GM04503 (cell line): Measurements from ENCODE around the gene APEX1.
"Not testable (repeated sequence)": the region's sequence is repeated elsewhere in the genome, so short reads cannot be mapped to it uniquely, and the experiment has no call there.

ENCODE experiments used
- DNase-seq: peaks from one replicate; pipeline ENCODE4 v3.0.0-alpha.2; 2012; ENCODE audit warnings: low read depth

APEX1 gene

GRCh38 chr14:20435582-20436362, 19.3 kb upstream of the APEX1 start, which contains the start of gene KLHL33:
TSS of gene KLHL33 (minus strand) at chr14:20436166. CDS start at chr14:20435811, 355 bp downstream.
- DNase-seq = no peak

DNA sequence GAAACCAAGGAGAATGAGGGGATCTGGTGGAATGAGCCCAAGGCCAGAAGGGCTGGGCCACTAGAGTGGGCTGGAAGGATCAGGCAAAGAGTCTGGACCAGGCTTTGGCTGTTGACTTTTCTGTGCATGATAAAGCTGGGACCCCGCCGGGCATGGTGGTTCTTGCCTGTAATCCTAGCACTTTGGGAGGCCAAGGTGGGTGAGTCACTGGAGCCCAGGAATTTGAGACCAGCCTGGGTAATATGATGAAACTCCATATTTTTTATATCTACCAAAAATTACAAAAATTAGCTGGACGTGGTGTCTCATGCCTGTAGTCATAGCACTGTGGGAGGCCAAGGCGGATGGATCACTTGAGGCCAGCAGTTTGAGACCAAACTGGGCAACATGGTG, 18.7 kb upstream of the APEX1 start:
- peak; percentile 24 for DNase-seq

DNA sequence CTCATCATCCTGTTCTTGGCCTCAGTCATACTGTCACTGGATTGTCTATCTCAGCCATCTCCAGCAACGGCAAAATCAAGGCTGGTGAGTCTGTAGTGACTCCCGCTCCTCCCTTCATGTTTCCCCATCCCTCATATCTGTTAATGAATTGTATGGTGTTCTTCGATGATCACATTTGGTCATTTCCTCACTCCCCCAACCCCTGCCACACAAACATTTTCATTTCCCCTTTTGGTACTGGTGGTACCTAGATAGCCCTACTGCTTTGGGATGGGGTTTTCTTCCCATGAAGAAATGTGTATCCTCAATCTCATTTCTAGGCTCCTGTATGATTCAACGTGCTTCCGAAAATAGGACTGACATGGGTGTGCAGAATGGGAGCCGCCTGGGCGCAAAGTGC, 16.4 kb upstream of the APEX1 start:
- no peak for DNase-seq

- DNase-seq = no peak
These were observed 14.6 kb upstream of the APEX1 start for GRCh38 chr14:20440465-20440864.

- no peak for DNase-seq
These were observed 14.1 kb upstream of the APEX1 start for GRCh38 chr14:20440882-20441281.

GRCh38 chr14:20441461-20441860, 13.6 kb upstream of the APEX1 start:
- DNase-seq = no peak

DNA sequence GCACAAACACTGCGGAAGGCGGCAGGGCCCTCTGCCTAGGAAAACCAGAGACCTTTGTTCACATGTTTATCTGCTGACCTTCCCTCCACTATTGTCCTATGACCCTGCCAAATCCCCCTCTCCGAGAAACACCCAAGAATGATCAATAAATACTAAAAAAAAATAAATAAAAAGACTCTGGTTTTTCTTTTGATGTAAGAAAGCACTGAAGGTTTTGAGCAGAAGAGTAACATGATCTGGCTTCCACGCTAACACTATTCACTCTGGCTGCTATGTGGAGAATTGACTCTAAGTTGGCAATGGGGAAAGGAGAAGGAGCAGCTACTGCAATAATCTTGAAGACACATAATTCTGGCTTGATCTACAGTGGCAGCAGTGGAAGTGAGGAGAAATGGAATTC, 11.4 kb upstream of the APEX1 start:
- DNase-seq = not testable (repeated sequence)

DNA sequence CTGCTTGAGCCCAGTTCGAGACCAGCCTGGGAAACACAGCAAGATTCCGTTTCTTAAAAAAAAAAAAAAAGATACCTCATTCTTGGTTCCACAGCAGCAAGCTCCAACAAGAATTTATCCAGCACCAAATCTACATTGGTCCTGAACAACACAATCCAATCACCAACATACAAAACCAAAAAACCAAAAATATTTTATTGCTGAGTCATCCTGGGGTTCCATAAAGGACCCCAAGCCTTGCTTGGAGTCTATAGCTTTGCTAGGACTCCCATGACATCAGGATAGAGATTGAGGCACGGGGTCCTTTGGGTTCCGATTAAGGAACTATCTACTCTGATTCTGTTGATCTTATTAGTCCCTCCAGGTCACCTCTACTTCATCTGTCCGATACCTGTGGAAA, 8.1 kb upstream of the APEX1 start:
- no peak for DNase-seq

- DNase-seq = not testable (repeated sequence)
These were observed 2.2 kb upstream of the APEX1 start for GRCh38 chr14:20452831-20453230.

DNA sequence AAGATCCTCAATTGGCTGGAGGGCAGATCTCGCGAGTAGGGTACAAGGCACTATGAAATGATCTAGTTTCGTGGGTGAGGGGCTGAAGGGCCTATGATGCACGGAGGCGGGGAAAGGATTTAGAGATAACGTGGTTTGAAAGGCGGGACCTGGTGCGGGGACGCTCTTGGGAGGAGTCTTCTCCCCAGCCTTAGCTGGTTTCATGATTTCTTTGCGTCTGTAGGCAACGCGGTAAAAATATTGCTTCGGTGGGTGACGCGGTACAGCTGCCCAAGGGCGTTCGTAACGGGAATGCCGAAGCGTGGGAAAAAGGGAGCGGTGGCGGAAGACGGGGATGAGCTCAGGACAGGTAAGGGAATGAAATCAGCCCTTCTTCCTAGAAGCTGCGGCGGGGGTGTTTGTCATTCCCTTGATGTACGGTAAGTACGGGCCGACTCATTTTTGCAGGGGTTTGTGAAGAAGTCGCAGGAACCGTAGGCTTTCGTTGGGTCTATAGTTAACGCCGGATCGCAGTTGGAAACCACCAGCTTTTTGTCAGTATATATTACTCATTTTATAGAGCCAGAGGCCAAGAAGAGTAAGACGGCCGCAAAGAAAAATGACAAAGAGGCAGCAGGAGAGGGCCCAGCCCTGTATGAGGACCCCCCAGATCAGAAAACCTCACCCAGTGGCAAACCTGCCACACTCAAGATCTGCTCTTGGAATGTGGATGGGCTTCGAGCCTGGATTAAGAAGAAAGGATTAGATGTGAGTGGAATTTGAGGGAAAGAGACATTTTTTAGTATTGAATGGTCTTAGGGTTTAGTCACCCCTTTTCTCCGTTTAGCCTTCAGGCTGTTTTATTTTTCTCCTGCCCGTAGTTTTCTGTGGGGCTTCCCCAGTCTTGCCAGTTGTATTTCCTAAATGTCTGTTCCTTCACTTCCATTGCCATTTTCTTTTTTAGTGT, 602 bp downstream of the APEX1 start:
- peak; percentile 65 for DNase-seq

DNA sequence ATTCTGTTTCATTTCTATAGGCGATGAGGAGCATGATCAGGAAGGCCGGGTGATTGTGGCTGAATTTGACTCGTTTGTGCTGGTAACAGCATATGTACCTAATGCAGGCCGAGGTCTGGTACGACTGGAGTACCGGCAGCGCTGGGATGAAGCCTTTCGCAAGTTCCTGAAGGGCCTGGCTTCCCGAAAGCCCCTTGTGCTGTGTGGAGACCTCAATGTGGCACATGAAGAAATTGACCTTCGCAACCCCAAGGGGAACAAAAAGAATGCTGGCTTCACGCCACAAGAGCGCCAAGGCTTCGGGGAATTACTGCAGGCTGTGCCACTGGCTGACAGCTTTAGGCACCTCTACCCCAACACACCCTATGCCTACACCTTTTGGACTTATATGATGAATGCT, 1.9 kb downstream of the APEX1 start:
- no peak for DNase-seq

DNA sequence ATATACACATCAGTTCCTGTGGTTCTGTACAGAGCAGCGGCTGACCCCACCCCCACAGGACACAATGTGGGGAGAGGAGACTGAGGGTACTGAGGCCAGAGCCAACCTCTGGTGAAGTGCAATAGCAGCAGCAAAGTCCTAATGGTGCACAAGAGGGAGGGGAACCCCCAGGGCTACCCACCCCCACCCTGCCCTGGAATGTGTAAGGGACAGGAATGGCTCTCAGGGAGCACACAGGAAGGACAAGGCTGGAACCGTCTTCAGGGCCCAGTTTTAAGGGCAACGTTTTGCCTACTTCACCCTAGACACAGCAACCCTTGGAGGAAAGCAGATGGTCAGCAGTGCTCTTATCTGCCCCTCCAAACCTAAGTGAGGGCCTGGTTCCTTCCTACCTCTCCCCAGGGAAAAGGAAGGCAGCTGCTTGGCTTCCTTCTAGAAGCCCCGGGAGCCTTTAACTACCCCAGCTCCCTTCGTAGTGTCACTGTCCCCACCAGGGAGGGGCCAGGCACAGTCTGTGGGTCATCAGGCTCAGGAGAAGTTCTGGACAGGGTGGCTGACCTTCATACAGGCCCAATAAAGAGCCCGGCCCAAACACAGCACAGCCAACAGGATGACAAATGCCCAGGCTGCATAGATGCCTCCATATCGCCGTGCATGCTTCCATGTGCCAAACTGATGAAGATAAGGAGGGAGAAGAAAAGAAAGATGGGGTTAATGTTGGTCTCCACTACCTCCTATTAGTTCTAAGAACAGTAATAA, 3.2 kb downstream of the APEX1 start:
- DNase-seq = no peak

DNA sequence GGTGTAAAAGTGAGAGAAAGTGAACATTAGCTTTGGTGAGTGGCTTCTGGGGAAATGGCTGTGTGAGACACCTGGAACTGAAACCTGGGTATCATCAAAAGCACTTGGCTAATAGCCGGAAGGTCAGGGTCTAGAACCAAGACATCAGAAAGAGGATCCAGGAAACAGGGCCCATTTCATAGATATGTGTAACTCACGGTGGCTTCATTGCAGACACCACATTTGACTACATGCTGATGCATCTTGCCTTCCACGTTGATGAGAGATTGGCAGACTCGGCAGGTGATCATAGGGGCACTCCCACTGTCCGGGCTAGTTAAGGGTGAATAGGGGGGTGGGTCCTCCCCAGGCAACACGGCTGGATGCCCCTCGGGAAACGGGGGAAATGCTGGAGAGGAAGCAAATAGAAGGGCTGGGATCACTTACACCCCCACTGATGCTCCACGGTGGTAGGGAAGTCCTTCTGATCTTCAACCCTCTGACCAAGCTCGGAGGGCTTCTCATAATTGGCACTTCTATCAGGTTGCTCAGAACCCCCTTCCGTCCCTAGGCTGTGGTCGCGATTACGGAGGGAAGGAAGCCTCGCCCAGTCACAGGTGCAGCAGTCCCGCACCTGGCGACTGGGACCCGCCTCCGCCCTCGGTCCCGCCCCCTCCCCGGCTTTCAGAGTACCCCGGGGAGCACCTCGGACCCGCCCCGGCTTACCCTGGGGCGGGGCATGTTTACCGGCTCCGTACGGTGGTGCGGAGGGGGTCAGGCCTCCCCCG, 5.6 kb downstream of the APEX1 start:
- DNase-seq = no peak

GRCh38 chr14:20461225-20462141, 6.5 kb downstream of the APEX1 start, which contains the start of gene PIP4P1:
TSS of gene PIP4P1 (minus strand) at chr14:20461434. CDS start at chr14:20461325, 109 bp downstream.
- peak; percentile 100 for DNase-seq

DNA sequence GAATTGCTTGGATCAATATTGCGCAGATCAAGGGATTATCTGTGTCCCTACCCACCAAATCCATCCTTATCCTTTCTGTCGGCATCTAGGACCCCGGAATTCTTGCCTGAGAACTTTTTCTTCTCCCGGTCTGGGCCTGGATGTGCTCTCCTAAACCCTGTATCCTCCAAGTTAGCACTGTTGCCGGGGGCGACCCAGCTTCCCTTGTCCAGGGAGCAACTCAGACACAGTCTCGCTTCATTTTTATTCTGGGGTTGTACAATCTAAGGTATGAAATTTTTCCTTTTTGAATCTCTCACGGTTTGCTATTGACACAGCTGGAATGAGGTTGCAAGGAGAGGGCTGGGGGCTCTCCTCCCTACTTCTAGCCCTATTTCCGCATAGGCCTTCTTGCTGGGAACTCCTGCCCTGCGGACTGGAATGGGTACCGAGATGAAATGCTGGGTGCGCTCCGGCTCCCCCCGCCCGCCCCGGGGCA, 13.8 kb downstream of the APEX1 start:
- DNase-seq = no peak

DNA sequence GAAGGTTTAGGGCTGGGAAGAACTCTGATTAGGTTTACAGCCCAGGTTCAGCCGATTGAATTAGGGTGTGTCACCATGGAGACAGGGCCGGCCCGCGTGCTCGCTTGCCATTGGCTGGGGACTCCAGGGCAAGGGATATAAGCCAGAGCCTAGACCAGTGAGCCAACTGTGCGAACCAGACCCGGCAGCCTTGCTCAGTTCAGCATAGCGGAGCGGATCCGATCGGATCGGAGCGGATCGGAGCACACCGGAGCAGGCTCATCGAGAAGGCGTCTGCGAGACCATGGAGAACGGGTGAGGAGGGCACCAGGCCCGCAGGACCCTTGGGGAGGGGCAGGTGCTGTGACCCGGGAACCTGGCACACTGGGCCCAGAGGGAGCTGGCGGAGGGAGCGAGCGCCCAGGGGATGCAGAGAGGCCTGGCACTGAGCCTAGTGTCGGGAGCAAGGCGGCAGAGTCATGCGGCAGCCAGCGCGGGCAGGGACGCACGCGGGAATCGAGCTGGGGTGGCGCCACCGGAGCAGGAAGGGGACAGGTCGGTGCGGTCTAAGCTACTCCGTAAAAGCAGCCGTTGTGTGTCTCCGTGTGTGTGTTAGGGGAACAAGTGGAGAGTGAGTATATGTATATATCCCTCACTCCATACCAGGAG, 14.3 kb downstream of the APEX1 start, which contains the start of gene PNP:
PNP (plus strand) TSS at position 165 of the 648 bp plus-strand sequence; CDS start at position 284, 119 bp downstream.
- DNase-seq = no peak

- DNase-seq = no peak
These were observed 15.0 kb downstream of the APEX1 start for GRCh38 chr14:20469890-20470602.

DNA sequence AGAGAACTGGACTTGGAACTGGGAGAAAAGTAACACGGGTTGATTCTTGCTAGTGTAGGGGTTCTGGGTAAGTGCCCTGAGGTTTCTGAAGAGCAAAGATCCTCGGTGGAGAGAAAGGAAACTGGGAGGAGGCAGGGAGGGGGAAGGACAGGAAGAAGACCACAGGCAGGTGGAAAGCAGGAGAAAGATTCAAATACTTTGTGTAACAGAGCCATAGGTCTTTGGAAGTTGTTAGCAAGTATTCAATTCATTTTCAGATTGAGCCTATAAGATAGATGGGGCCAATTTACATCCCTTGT, 15.5 kb downstream of the APEX1 start:
- DNase-seq = no peak
